ENCODE data around the gene WWOX.

DNA sequence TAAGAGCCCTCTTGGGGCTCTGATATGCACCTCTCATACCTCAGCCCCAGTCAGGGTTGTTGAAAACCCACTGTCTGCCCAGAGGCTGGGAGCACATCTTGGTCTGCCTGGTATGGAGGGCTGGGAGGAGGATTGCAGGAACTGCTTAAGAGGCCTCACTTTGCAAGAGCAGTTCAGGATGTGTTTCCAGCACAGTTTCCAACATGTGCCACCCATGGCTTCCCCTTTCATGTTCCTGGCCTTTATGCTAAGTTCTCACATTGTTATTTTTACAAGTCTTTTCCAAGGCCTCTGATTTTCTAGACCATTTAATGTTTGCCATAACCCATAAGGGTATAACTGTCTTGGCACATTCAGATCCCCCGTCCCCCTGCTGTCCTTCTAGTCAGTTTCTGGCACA, 155.4 kb downstream of the WWOX start:
- TF ChIP-seq POLR2A (IDR thresholded peaks at IDR 0.05; ENCODE audit: low read length) = no peak
- TF ChIP-seq, protein P1, sequence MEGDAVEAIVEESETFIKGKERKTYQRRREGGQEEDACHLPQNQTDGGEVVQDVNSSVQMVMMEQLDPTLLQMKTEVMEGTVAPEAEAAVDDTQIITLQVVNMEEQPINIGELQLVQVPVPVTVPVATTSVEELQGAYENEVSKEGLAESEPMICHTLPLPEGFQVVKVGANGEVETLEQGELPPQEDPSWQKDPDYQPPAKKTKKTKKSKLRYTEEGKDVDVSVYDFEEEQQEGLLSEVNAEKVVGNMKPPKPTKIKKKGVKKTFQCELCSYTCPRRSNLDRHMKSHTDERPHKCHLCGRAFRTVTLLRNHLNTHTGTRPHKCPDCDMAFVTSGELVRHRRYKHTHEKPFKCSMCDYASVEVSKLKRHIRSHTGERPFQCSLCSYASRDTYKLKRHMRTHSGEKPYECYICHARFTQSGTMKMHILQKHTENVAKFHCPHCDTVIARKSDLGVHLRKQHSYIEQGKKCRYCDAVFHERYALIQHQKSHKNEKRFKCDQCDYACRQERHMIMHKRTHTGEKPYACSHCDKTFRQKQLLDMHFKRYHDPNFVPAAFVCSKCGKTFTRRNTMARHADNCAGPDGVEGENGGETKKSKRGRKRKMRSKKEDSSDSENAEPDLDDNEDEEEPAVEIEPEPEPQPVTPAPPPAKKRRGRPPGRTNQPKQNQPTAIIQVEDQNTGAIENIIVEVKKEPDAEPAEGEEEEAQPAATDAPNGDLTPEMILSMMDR (IDR thresholded peaks at IDR 0.05) = no peak
- no peak for TF ChIP-seq JUN (IDR thresholded peaks at IDR 0.05)
- TF ChIP-seq RAD21 (conservative IDR thresholded peaks at IDR 0.05 in 1 of 2, IDR thresholded peaks at IDR 0.05 in 1 of 2) = no peak
- no peak for TF ChIP-seq RFX5 (IDR thresholded peaks at IDR 0.05)
